ENCODE results near the gene CPHXL. TPM values are rescaled to one million over a fixed set of nuclear protein-coding genes. Genes with fewer than 3 reads are reported as not detected.
A peak's percentile ranks its signal among the peaks of the same experiment; 100 is the strongest.

Gene CPHXL
- polyA plus RNA-seq, 3 donors: not detected

GRCh38 chr16:75761108-75761507 lies 34.8 kb upstream of the CPHXL start:
- peaks cover 0 to 9% (median 0%) of the 10 kb centered on the region in 3 donors for H3K27me3 Mint-ChIP-seq (ENCODE audit: low read depth in 3 of 3)
- H3K4me3 Mint-ChIP-seq: no peak overlapping the region
- no peak overlapping the region for H3K27ac ChIP-seq (ENCODE audit: low read depth in 1 of 2, low read length in 2 of 2)

GRCh38 chr16:75760018-75760519 lies 33.8 kb upstream of the CPHXL start:
- Histone ChIP-seq H3K9ac (ENCODE audit: insufficient read depth, low read length, poor library complexity, severe bottlenecking) (no peak overlapping the region), H3K27ac (ENCODE audit: low read depth in 1 of 2, low read length in 2 of 2) (no peak overlapping the region), H3K27me3 (ENCODE audit: control insufficient read depth in 2 of 2, insufficient read depth in 2 of 2, low read length in 2 of 2) (peaks cover 0 to 2% of the 10 kb centered on the region in 2 donors), H2AFZ (ENCODE audit: insufficient read depth, low read depth, low read length, poor library complexity, severe bottlenecking) (no peak overlapping the region), H3K4me2 (replicated peaks; ENCODE audit: extremely low read depth, low read length, poor library complexity, severe bottlenecking) (no peak overlapping the region), H3K9me3 (replicated peaks in 1 of 2; ENCODE audit: control insufficient read depth in 1 of 2, insufficient read depth in 1 of 2, low read length in 2 of 2) (no peaks in the 10 kb centered on the region), H3K79me2 (ENCODE audit: insufficient read depth, low read length) (no peaks in the 10 kb centered on the region), H3K36me3 (replicated peaks in 1 of 2; ENCODE audit: control insufficient read depth in 1 of 2, insufficient read depth in 2 of 2, low read length in 2 of 2) (no peaks in the 10 kb centered on the region), H3K4me1 (ENCODE audit: control insufficient read depth in 1 of 2, insufficient read depth in 2 of 2, low read length in 2 of 2) (no peaks in the 10 kb centered on the region), H3K4me3 (replicated peaks in 1 of 3; ENCODE audit: low read depth in 2 of 3, low read length in 3 of 3) (no peak overlapping the region), H4K20me1 (ENCODE audit: insufficient read depth, low read length) (no peaks in the 10 kb centered on the region)
- Mint-ChIP-seq H3K27me3 (ENCODE audit: low read depth in 3 of 3) (peaks cover 0 to 9% (median 0%) of the 10 kb centered on the region in 3 donors), H3K4me1 (peaks cover 1% of the 10 kb centered on the region), H3K36me3 (no peaks in the 10 kb centered on the region), H3K27ac (no peak overlapping the region), H3K9me3 (peaks cover 0 to 2% (median 0%) of the 10 kb centered on the region in 7 donors), H3K4me3 (no peak overlapping the region)
- WGBS (ENCODE audit: insufficient coverage): 21% methylated on average over 2 of the region's 2 CpGs
- TF ChIP-seq CTCF (IDR thresholded peaks at IDR 0.05): no peak
- intact Hi-C loops (cut with micrococcal nuclease): loop anchor here (5.0 to 10.0 kb wide), 3 partner anchors 525 to 565 kb away; no protein-coding TSS in a partner anchor
- no peak for DNase-seq

More at GRCh38 chr16:75761108-75761507, 34.8 kb upstream of the CPHXL start:
- Mint-ChIP-seq H3K4me1 (peaks cover 1% of the 10 kb centered on the region), H3K27ac (no peak overlapping the region), H3K36me3 (no peaks in the 10 kb centered on the region), H3K9me3 (no peaks in the 10 kb centered on the region)
- H3K36me3 ChIP-seq (replicated peaks in 1 of 2; ENCODE audit: control insufficient read depth in 1 of 2, insufficient read depth in 2 of 2, low read length in 2 of 2): no peaks in the 10 kb centered on the region
- H3K9ac ChIP-seq (ENCODE audit: insufficient read depth, low read length, poor library complexity, severe bottlenecking): no peak overlapping the region
- H3K4me2 ChIP-seq (replicated peaks; ENCODE audit: extremely low read depth, low read length, poor library complexity, severe bottlenecking): no peak overlapping the region
- no peak overlapping the region for H2AFZ ChIP-seq (ENCODE audit: insufficient read depth, low read depth, low read length, poor library complexity, severe bottlenecking)
- H3K79me2 ChIP-seq (ENCODE audit: insufficient read depth, low read length): no peaks in the 10 kb centered on the region
- H3K9me3 ChIP-seq (replicated peaks in 1 of 2; ENCODE audit: control insufficient read depth in 1 of 2, insufficient read depth in 1 of 2, low read length in 2 of 2): no peaks in the 10 kb centered on the region
- H3K4me1 ChIP-seq (ENCODE audit: control insufficient read depth in 1 of 2, insufficient read depth in 2 of 2, low read length in 2 of 2): no peaks in the 10 kb centered on the region
- no peak for TF ChIP-seq CTCF (IDR thresholded peaks at IDR 0.05)
- DNase-seq: peak in 1 of 3 donors; percentile 5
- H4K20me1 ChIP-seq (ENCODE audit: insufficient read depth, low read length): no peaks in the 10 kb centered on the region
- no peak overlapping the region for H3K4me3 ChIP-seq (replicated peaks in 1 of 3; ENCODE audit: low read depth in 2 of 3, low read length in 3 of 3)
- peaks cover 0 to 2% of the 10 kb centered on the region in 2 donors for H3K27me3 ChIP-seq (ENCODE audit: control insufficient read depth in 2 of 2, insufficient read depth in 2 of 2, low read length in 2 of 2)
- WGBS (ENCODE audit: insufficient coverage): 84% methylated on average over 7 of the region's 7 CpGs
- intact Hi-C loops (cut with micrococcal nuclease): loop anchor here (5.0 to 10.0 kb wide), 3 partner anchors 526 to 566 kb away; no protein-coding TSS in a partner anchor
